Thymus (tissue), 11 donors: ENCODE results near the gene SPOCK1. TPM values are rescaled to one million over a fixed set of nuclear protein-coding genes. Genes with fewer than 3 reads are reported as not detected.

Source experiments
- DNase-seq, 9 donors: peaks; one replicate each; pipeline ENCODE4 v3.0.0-alpha.2; 2013; ENCODE audit warnings: low spot score in 9 of 9, low read depth in 6 of 9, missing footprints in 1 of 9
- H3K27ac ChIP-seq, 2 donors: one replicate each; pipeline ENCODE4 v1.5.1; 2013; ENCODE audit warnings: control low read depth in 1 of 2, low read depth in 1 of 2, low read length in 1 of 2, mild to moderate bottlenecking in 1 of 2, moderate library complexity in 1 of 2
- H3K27me3 ChIP-seq, 2 donors: one replicate each; pipeline ENCODE4 v1.5.1; 2013; ENCODE audit warnings: low read length in 1 of 2; ENCODE audit not compliant: control insufficient read depth in 2 of 2, insufficient read depth in 1 of 2
- H3K36me3 ChIP-seq, 2 donors: one replicate each; pipeline ENCODE4 v1.5.1; 2013; ENCODE audit warnings: low read length in 1 of 2, mild to moderate bottlenecking in 1 of 2, moderate library complexity in 1 of 2; ENCODE audit not compliant: control insufficient read depth in 2 of 2, insufficient read depth in 2 of 2
- H3K4me1 ChIP-seq, 2 donors: one replicate each; pipeline ENCODE4 v1.5.1; 2013; ENCODE audit warnings: low read length in 2 of 2; ENCODE audit not compliant: control insufficient read depth in 2 of 2, insufficient read depth in 2 of 2
- H3K4me3 ChIP-seq, 2 donors: one replicate each; pipeline ENCODE4 v1.5.1; 2013; ENCODE audit warnings: low read length in 2 of 2, control low read depth in 1 of 2, mild to moderate bottlenecking in 1 of 2
- H3K9me3 ChIP-seq, 2 donors: one replicate each; pipeline ENCODE4 v1.5.1; 2013; ENCODE audit warnings: low read length in 1 of 2, mild to moderate bottlenecking in 1 of 2; ENCODE audit not compliant: control insufficient read depth in 2 of 2, insufficient read depth in 1 of 2
- WGBS: extraction: QIAGEN DNeasy Blood & Tissue Kit; methylation state at CpG from one replicate; pipeline ENCODE4 v1.1.7; 2013; 5-methylcytosine and 5-hydroxymethylcytosine counted together
- polyA plus RNA-seq: library from polyadenylated mRNA; stranded (reverse); fragments of 200-250 nt; gene quantifications from one replicate; pipeline ENCODE4 v1.2.3, GENCODE V29; 2013
- total RNA-seq: library from RNA; stranded (reverse); fragments of 120-200 nt; gene quantifications from one replicate; pipeline ENCODE4 v1.2.4, GENCODE V29; 2013
- donor health status: healthy.

SPOCK1 gene
- total and polyA plus RNA-seq, 2 donors: 3.7 to 8.6 TPM

GRCh38 chr5:137287569-137287968 lies 211.6 kb downstream of the SPOCK1 start:
- WGBS: 99% methylated on average over 2 of the region's 2 CpGs
- no peaks in the 10 kb centered on the region for H3K9me3 ChIP-seq
- no peaks in the 10 kb centered on the region for H3K36me3 ChIP-seq

GRCh38 chr5:137286025-137286610 lies 213.0 kb downstream of the SPOCK1 start:
- H3K36me3 ChIP-seq: no peaks in the 10 kb centered on the region
- H3K4me1 ChIP-seq: no peaks in the 10 kb centered on the region
- 79% methylated on average over 4 of the region's 4 CpGs for WGBS
- no peak overlapping the region for H3K27ac ChIP-seq
- no peaks in the 10 kb centered on the region for H3K27me3 ChIP-seq
- H3K9me3 ChIP-seq: no peaks in the 10 kb centered on the region
- H3K4me3 ChIP-seq: no peak overlapping the region
- DNase-seq: no peak

More at GRCh38 chr5:137287569-137287968, 211.6 kb downstream of the SPOCK1 start:
- H3K4me3 ChIP-seq: no peak overlapping the region
- DNase-seq: no peak
- no peak overlapping the region for H3K27ac ChIP-seq
- H3K27me3 ChIP-seq: no peaks in the 10 kb centered on the region
- no peaks in the 10 kb centered on the region for H3K4me1 ChIP-seq

GRCh38 chr5:137283801-137284200 lies 215.3 kb downstream of the SPOCK1 start:
- 95% methylated on average over 2 of the region's 2 CpGs for WGBS

GRCh38 chr5:137282216-137282615 lies 216.9 kb downstream of the SPOCK1 start:
- H3K27me3 ChIP-seq: no peaks in the 10 kb centered on the region
- H3K36me3 ChIP-seq: no peaks in the 10 kb centered on the region
- no peak overlapping the region for H3K27ac ChIP-seq
- WGBS: 73% methylated on average over 5 of the region's 5 CpGs
- H3K9me3 ChIP-seq: no peaks in the 10 kb centered on the region
- no peaks in the 10 kb centered on the region for H3K4me1 ChIP-seq
- no peak overlapping the region for H3K4me3 ChIP-seq
- no peak for DNase-seq

More at GRCh38 chr5:137283801-137284200, 215.3 kb downstream of the SPOCK1 start:
- Histone ChIP-seq H3K4me1 (no peaks in the 10 kb centered on the region), H3K36me3 (no peaks in the 10 kb centered on the region), H3K27ac (no peak overlapping the region), H3K27me3 (no peaks in the 10 kb centered on the region), H3K9me3 (no peaks in the 10 kb centered on the region), H3K4me3 (no peak overlapping the region)
- DNase-seq: no peak

- H3K4me3 ChIP-seq: no peak overlapping the region
- no peaks in the 10 kb centered on the region for H3K9me3 ChIP-seq
- H3K36me3 ChIP-seq: no peaks in the 10 kb centered on the region
- H3K27me3 ChIP-seq: no peaks in the 10 kb centered on the region
- DNase-seq: no peak
- no peak overlapping the region for H3K27ac ChIP-seq
- no peaks in the 10 kb centered on the region for H3K4me1 ChIP-seq
- WGBS: 95% methylated on average over 1 of the region's 1 CpG
Observed at GRCh38 chr5:137281201-137281600, 217.9 kb downstream of the SPOCK1 start.

GRCh38 chr5:137280656-137281055 lies 218.5 kb downstream of the SPOCK1 start:
- no peaks in the 10 kb centered on the region for H3K9me3 ChIP-seq

GRCh38 chr5:137279521-137280231 lies 219.4 kb downstream of the SPOCK1 start:
- no peak overlapping the region for H3K27ac ChIP-seq
- H3K27me3 ChIP-seq: no peaks in the 10 kb centered on the region
- no peaks in the 10 kb centered on the region for H3K36me3 ChIP-seq
- no peaks in the 10 kb centered on the region for H3K9me3 ChIP-seq
- DNase-seq: no peak
- 91% methylated on average over 6 of the region's 6 CpGs for WGBS
- H3K4me3 ChIP-seq: no peak overlapping the region
- H3K4me1 ChIP-seq: no peaks in the 10 kb centered on the region

More at GRCh38 chr5:137280656-137281055, 218.5 kb downstream of the SPOCK1 start:
- DNase-seq: no peak
- no peaks in the 10 kb centered on the region for H3K27me3 ChIP-seq
- no peaks in the 10 kb centered on the region for H3K36me3 ChIP-seq
- 87% methylated on average over 3 of the region's 3 CpGs for WGBS
- no peak overlapping the region for H3K27ac ChIP-seq
- no peaks in the 10 kb centered on the region for H3K4me1 ChIP-seq
- H3K4me3 ChIP-seq: no peak overlapping the region

GRCh38 chr5:137278476-137278875 lies 220.7 kb downstream of the SPOCK1 start:
- Histone ChIP-seq H3K27ac (no peak overlapping the region), H3K9me3 (no peaks in the 10 kb centered on the region), H3K4me1 (no peaks in the 10 kb centered on the region), H3K27me3 (no peaks in the 10 kb centered on the region), H3K4me3 (no peak overlapping the region), H3K36me3 (no peaks in the 10 kb centered on the region)
- no peak for DNase-seq
- WGBS: 89% methylated on average over 5 of the region's 5 CpGs

- Histone ChIP-seq H3K4me3 (no peak overlapping the region), H3K9me3 (no peaks in the 10 kb centered on the region), H3K27ac (no peak overlapping the region), H3K4me1 (no peaks in the 10 kb centered on the region), H3K27me3 (no peaks in the 10 kb centered on the region), H3K36me3 (no peaks in the 10 kb centered on the region)
- no peak for DNase-seq
- WGBS: 96% methylated on average over 2 of the region's 2 CpGs
Observed at GRCh38 chr5:137275083-137275482, 224.0 kb downstream of the SPOCK1 start.
